ENCODE data around the gene FKBP1A. TPM values are rescaled to one million over a fixed set of nuclear protein-coding genes. Genes with fewer than 3 reads are reported as not detected.

FKBP1A gene
- total RNA-seq = 94.6 and 124 TPM in 2 replicates

DNA sequence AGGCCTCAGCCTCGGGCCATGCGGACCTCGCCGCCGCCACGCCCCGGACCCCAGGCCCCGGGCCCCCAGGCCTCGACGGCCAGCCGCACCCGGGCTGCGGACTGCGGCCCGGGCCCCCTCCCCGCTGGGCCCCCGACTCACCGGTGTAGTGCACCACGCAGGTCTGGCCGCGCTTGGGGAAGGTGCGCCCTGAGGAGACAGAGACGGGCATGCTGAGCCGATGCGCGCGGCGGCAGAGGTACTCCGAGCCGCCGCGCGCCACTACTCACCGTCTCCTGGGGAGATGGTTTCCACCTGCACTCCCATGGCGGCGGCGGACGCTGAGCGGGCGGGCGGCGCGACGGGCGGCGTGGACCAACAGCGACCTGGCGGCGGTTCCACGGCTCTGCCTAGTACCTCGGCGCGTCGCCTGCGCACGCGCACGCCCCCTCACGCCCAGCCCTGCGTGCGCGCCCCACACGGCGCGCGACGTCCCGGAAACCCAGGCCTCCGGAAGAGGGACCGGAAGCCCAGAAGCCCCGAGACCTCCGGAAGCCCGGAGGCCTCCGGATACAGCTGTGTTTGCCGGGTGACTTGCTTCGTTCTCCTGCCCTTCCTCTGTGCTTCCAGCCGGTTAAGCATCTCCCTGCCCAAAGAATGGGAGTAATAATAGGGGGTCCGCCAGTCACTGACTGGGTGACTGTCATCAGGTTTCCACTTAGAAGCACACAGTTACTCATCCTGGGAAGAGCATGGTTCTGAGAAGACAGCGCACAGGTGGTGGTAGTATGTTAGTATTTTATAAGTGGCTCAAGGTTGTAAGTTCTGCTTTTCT lies at the start of gene FKBP1A:
FKBP1A (minus strand) TSS at position 362 of the 814 bp plus-strand sequence; CDS start at position 306, 56 bp downstream.

DNA sequence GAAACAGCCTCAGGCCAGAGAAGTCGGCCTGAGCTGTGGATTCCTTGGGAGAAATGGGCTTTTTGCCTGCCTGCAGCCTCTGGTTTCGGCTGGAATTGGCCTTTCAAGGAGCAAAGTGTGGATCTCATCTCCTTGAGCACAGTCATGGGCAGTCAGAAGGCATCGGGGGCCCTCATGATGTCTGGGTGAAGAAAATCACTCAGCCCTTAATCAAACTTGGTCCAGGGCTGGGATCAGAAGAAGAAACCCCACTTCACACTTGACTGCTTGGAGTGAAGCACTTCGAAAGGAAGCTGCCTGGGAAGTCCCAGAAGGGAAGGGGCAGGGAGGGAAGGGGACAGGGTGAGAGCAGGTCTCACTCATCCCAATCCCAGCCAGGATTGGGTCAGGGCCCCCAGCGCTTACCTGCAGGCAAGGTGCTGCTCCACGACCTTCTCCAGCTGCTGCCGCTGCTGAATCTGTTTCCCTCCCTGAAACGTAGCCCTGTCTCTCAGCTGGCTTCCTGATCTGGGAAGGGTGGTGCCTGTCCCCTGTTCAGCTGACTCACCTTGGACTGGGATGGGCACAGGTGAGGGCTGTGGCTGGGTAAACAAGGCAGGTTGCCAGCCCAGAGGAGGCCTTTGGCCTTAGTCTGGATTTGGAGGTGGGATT lies 64.0 kb downstream of the FKBP1A start, which contains the start of gene SDCBP2:
SDCBP2 (minus strand) TSS at position 460 of the 651 bp plus-strand sequence. CDS start 8,723 bp downstream, outside the sequence.

Other genes with a start within 250 kb of the FKBP1A start
- not detected in 2 replicates for gene TMEM74B, start 208.1 kb downstream of the FKBP1A start, total RNA-seq
- gene C20orf202, start 189.6 kb downstream of the FKBP1A start, total RNA-seq = 0.58 TPM in 1 of 2 replicates, not detected in the other
- gene RAD21L1, start 167.0 kb downstream of the FKBP1A start, total RNA-seq = not detected in 2 replicates
- 4.4 and 7.4 TPM in 2 replicates for gene SNPH, start 126.8 kb downstream of the FKBP1A start, total RNA-seq
- gene SDCBP2, start 63.9 kb downstream of the FKBP1A start, total RNA-seq = 1.8 and 5.8 TPM in 2 replicates
- gene NSFL1C, start 73.8 kb upstream of the FKBP1A start, total RNA-seq = 25.4 and 27.8 TPM in 2 replicates
- not detected in 2 replicates for gene SIRPB2, start 98.4 kb upstream of the FKBP1A start, total RNA-seq
- not detected in 2 replicates for gene SIRPD, start 164.7 kb upstream of the FKBP1A start, total RNA-seq
- gene SIRPB1, start 227.0 kb upstream of the FKBP1A start, total RNA-seq = 0.77 and 1.9 TPM in 2 replicates